Measurements from ENCODE around the gene IZUMO4.

DNA sequence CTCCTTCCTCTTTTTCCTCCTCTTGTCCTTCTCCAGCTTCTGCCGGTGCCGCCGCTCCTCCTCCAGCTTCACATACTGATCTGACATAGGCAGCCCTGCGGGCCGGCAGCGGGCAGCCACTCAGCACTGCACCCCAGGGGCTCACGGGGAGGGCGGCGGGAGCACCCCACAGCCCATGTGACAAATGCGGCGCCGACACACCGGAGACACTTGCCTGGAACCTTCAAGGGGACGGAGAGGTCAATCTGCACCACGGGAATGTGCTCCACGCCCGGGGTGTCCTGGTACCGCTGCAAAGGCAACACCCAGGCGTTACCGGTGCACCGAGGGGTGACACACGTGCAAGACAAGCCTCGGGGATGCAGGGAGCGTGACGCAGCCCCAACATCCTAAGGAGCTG is 18.6 kb downstream of the IZUMO4 start:
- TF ChIP-seq, protein P1, sequence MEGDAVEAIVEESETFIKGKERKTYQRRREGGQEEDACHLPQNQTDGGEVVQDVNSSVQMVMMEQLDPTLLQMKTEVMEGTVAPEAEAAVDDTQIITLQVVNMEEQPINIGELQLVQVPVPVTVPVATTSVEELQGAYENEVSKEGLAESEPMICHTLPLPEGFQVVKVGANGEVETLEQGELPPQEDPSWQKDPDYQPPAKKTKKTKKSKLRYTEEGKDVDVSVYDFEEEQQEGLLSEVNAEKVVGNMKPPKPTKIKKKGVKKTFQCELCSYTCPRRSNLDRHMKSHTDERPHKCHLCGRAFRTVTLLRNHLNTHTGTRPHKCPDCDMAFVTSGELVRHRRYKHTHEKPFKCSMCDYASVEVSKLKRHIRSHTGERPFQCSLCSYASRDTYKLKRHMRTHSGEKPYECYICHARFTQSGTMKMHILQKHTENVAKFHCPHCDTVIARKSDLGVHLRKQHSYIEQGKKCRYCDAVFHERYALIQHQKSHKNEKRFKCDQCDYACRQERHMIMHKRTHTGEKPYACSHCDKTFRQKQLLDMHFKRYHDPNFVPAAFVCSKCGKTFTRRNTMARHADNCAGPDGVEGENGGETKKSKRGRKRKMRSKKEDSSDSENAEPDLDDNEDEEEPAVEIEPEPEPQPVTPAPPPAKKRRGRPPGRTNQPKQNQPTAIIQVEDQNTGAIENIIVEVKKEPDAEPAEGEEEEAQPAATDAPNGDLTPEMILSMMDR (IDR thresholded peaks at IDR 0.05 in 4 of 5, conservative IDR thresholded peaks at IDR 0.05 in 1 of 5), result no peak
- no peak for TF ChIP-seq POLR2A (IDR thresholded peaks at IDR 0.05)

All from gastrocnemius medialis (tissue), 4 donors.